Activated CD4-positive, alpha-beta T cell treated with anti-CD3 and anti-CD28 coated beads, Interleukin-2, amount 50 U/mL, for 16 hours (primary cell): Measurements from ENCODE around the gene SULF2.

Experiments used
- DNase-seq: peaks from one replicate; pipeline ENCODE4 v3.0.0-alpha.2; 2020

The SULF2 gene

DNA sequence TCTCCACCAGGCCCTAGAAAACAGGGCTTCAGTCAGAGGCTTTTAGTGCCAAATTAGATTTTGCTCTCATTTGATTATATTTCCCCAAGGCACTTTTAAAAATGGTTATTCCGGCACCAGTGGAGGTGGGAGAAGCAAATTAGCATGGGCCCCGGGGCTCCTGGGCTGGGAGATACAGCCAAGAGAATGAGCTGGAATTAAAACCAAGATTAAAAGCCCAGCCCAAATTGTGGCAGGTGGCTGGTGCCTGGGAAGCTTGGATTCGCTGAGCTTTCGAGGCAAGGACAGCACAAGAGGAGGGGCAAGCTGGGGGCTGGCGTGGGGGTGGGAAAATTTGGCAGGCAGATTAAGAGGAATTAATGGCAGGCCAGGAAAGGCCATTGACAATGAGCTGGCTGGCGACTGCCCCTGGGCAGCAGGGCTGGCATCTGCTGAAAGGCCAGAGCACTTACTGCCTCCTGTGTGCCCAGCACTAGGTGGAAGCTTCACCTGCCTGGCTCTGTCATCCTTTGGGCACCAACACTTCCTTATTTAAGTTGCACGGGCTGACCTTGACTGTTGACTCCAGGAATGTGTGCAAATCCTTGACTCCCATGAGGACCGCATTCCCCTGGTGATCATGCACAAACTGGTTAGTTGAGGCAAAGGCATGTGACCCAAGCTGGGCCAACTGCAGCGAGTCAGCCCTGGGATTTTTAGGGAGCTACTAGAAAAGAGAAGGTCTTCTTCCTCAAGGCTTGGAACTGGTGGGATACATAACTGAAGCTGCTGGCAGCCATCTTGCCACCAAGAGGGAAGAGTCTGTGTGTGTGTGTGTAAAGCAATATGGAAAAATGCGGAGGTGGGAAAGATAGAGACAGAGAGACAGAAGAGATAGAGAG lies 76.1 kb downstream of the SULF2 start:
- DNase-seq, result no peak

GRCh38 chr20:47708140-47708807 lies 77.0 kb downstream of the SULF2 start:
- DNase-seq, result no peak

DNA sequence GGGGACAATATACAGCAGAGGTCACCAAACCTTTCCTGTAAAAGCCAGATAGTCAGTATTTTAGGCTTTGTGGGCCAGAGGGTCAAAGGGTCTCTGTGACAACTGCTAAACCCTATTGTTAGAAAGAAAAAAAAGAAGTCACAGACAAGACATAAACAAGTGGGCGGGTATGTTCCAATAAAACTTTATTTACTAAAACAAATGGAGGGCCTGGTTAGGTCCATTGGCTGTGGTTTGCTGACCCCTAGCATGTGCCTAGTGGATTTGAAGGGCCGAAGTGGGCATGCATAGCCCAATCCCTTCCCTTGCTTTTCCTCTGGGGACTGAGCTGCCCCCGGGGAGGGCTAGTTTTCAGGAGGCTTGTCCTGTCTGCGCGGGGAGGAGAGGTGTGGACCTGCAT lies 78.9 kb downstream of the SULF2 start:
- no peak for DNase-seq

DNA sequence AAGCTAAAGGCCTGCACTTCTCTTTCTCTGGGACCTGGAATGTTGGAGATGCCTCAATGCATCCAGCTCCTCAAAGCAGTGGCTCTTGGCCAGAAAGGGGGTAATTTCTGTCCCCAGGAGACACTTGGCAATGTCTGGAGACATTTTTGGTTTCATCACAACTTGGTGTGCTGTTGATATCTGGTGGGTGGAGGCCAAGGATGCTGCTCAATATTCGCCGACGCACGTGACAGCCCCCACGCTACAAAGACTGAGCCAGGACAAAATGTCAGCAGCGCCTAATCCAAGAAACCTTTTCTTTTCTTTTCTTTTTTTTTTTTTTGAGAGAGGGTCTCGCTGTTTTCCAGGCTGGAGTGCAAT lies 79.8 kb downstream of the SULF2 start:
- DNase-seq, result no peak

- DNase-seq, result no peak
These were observed 80.4 kb downstream of the SULF2 start for GRCh38 chr20:47704746-47705496.

GRCh38 chr20:47703748-47704147 lies 81.5 kb downstream of the SULF2 start:
- DNase-seq, result no peak

GRCh38 chr20:47701612-47702011 lies 83.7 kb downstream of the SULF2 start:
- DNase-seq, result no peak

- DNase-seq, result no peak
These were observed 85.0 kb downstream of the SULF2 start for GRCh38 chr20:47700327-47700726.

DNA sequence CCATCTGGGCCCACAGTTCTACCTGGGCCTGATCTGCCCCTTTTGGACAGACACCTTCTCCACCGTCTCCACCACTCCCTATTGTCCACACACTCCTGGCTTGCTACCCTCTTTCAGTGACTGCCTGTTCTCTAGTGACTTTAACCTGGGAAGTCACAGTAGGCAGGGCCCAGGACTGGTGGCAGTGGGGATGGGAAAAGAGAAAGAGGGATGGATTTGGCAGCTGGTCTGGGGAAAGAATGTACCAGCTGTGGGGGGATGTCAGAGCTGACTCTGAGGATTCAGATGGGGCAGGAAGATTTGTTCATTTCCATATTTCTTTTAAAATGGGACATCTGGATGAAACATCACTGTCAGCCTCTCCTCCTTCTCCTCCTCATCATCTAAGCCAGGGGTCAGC lies 85.5 kb downstream of the SULF2 start:
- no peak for DNase-seq

DNA sequence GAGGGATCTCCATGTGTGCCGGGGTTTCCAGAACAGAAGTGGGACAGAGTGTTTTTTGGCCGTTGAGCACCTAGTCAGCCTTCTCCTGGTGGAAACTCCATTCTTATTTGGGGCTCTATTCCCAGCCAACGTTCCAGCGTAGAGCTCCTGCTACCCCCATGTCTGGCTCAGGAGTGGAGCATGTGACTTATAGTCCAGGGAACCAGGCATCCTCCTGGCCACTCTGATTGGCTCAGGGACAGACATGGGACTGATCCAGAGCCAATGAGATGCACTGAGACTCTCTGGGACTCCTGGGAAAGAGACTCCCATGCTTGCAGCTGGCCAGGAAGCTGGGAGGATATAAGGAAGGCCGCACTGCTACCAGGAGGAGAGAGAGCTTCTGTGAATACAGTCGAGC lies 87.1 kb downstream of the SULF2 start:
- no peak for DNase-seq

DNA sequence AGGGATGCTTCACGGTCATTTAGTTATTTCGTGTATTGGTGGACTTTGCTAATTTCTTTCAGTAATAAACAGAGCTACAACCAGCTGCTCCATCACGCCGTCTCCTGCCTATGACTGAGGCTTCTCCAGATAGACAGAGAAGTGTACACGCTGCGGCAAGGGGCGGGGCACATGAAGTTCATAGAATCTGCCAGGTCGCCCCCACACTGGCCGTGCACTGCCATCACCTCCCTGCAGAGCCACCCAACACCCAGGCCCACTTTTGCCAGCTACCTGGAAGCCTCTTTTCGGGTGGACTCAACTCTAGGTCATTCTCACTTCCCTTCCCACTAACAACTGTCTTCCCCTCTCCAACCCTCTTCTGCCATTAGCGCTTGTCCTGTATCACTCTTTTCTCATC lies 88.4 kb downstream of the SULF2 start:
- DNase-seq, result no peak

DNA sequence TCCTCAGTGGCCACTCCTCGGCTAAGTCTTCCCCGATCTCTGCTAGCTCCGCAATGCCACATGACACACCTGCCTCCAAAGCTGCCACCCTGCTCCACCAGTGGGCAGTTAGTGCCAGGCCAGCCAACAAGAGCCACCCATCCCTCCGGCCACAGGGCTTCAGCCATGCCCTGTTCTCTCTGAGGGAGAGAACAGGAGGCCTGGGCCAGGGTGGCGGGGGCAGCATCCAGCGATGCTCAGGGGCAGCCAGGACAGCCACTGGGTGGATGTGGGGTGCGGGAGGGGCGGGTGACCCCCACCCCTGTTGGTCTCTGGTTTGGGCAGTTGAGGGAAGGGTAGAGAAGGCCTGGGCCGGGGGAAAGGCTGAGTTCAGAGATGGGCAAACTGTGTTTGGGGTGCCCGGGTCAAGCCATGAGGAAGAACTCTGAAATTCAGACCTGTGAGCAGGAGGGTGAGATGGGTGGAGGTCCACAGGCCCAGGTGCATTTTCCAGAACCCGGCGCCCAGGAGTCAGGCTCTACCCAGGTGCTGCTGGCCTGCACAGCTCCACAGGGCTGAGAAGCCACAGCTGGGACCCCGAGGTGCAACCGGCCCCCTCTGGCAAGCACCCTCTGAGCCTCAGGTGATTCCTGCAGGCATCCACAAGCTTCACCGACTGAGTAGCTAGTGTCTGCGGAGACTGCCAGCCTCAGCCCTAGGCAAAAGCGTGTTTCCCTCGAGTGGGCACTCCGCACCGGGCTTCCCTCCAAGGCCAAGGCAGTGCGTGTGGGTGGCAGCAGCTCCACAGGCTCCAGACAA lies 91.1 kb downstream of the SULF2 start:
- DNase-seq, result no peak

- DNase-seq, result no peak
These were observed 93.7 kb downstream of the SULF2 start for GRCh38 chr20:47691625-47692024.

DNA sequence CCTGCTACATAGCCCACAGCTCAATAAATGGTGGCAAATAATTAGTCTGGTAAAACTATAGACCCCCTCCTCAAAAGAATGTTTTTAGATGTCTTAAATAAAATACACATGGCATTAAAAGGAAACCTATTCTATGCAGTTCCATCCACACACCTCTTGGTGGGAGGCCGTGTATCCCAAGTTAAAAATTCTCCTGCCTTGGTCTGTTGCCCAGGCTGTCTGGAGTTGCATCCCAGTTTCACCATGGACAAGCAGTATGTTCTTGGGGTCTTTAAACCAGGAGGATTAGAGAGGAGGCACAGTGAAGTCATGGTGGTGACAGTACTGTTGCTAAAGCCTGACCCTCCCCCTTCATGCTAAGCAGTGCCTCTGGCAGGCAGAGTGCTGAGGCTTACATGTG lies 95.5 kb downstream of the SULF2 start:
- no peak for DNase-seq

DNA sequence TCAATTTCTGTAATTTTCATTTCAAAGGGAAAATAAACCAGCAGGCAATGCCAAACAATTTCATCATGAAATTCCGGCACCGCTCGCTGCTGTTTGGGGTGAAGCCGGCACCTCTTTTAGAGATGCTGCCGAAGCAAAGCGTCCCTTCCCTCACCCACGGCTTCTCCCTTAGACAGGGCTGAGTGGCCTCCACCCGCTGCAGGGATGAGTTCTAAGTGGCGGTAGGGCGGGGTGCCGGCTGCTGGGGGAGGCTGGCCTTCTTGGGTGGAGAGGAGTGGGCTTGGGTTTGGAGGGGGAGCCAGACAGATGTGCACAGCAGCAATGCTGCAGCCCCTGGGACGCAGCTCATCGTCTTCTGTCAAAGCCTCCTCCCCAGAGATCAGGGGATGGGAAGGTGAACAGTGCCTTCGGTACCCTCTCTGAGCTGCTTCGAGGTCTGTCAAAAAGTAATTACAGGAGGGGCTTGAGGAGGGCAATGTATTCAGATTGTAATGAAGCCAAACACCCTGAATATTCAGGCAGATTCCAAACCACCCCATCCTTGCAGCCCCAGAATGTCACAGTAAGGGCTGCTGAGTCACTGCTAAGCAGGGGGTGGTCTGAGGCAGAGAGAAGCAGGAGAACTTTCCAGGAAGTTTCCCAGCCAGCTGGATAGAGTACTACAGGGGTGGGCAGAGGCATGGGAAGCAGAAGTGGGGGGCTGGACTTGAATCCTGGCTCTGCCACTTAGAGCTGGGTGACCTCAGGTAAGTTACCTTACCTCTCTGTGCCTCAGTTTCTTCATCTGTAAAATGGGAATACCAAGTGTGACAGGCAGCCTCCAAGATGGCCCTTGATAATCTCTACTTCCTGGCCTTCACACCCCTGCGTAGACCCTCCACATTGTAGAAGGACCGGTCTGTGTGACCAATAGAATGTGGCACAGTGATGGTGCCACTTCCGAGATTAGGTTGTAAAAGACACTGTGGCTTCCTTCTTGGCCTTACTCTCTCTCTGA lies 96.6 kb downstream of the SULF2 start:
- DNase-seq, result no peak

GRCh38 chr20:47687095-47687987 lies 97.9 kb downstream of the SULF2 start:
- DNase-seq, result no peak

GRCh38 chr20:47686545-47686944 lies 98.7 kb downstream of the SULF2 start:
- DNase-seq, result no peak

DNA sequence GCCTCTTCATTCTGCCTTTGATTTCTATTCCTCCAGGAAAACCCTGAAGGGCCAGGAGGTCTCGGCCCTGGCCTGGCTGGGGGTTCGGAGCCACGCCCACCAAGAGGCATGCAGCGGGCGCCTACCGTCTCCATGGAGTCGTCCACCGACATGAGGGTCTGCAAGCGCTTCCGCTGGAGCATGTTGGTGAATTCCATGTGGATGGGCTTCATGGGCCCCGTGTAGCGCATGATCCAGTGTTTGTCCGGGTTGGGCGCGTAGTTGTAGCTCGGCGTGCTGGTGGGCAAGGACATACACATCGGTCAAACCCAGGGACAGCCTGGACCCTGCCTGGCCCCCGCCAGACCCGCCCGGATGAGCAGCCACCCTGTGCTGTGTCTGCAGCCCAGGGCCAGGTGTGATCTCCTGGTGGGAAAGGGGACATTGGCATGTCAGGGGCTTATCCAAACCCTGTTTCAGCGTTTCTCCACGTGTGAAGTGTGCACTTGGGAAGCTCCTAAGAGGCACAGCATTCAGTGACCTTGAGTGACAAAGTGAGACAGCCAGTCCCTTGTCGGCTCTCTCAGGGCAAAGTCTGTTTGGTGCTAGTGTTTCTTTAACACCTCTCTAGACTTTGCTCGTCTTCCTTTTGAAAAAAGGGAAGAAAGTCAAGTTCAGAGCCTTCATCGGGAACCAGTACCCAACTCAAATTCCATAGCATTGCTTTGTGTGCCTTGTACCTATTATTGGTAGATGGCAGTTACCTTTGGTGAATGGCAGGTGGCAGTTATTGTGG lies 100.8 kb downstream of the SULF2 start:
- no peak for DNase-seq

GRCh38 chr20:47682916-47683315 lies 102.4 kb downstream of the SULF2 start:
- DNase-seq, result no peak
